SU-DHL-6 (cell line): ENCODE measurements around the gene NCKAP5.

Experiments
- H2AFZ ChIP-seq: fragments of 200-600 bp; sonication (generic); 2 replicates; pipeline ENCODE4 v1.6.1; 2014; ENCODE audit warnings: low read depth, mild to moderate bottlenecking, moderate library complexity, mixed read lengths, antibody characterized with exemption, low read length; ENCODE audit not compliant: severe bottlenecking
- H3F3A ChIP-seq: fragments of 200-600 bp; shearing (Covaris generic); 2 replicates; pipeline ENCODE4 v1.6.0; 2016; ENCODE audit warnings: antibody characterized with exemption, mild to moderate bottlenecking; ENCODE audit not compliant: insufficient read depth
- H3K27ac ChIP-seq: fragments of 200-600 bp; sonication (generic); 2 replicates; pipeline ENCODE4 v1.5.1; 2016; ENCODE audit warnings: low read depth, mild to moderate bottlenecking, low read length, moderate library complexity, mixed read lengths
- H3K27me3 ChIP-seq: fragments of 200-600 bp; sonication (generic), shearing (Covaris generic); 2 replicates; pipeline ENCODE4 v1.6.0; 2014; ENCODE audit warnings: mild to moderate bottlenecking, low read length
- H3K36me3 ChIP-seq: fragments of 200-600 bp; sonication (generic); 2 replicates; pipeline ENCODE4 v1.6.1; 2014; ENCODE audit warnings: mild to moderate bottlenecking, low read length, mixed read lengths
- H3K4me2 ChIP-seq: fragments of 300-600, 200-600 bp; shearing (Covaris generic), sonication (generic); 2 replicates; pipeline ENCODE4 v1.6.0; 2014; ENCODE audit warnings: low read length, low read depth, mild to moderate bottlenecking; ENCODE audit not compliant: poor library complexity, severe bottlenecking
- H3K4me3 ChIP-seq: fragments of 200-600 bp; sonication (generic); 2 replicates; pipeline ENCODE4 v1.5.1; 2014; ENCODE audit warnings: antibody characterized with exemption, low read length, mild to moderate bottlenecking, mixed read lengths; ENCODE audit not compliant: insufficient read depth, poor library complexity, severe bottlenecking
- H3K79me2 ChIP-seq: fragments of 200-600 bp; sonication (generic); 2 replicates; pipeline ENCODE4 v1.6.1; 2014; ENCODE audit warnings: mild to moderate bottlenecking, low read length, moderate library complexity; ENCODE audit not compliant: insufficient read depth
- H3K9ac ChIP-seq: fragments of 200-600 bp; sonication (generic); 2 replicates; pipeline ENCODE4 v1.7.0; 2014; ENCODE audit warnings: mild to moderate bottlenecking, low read length
- H3K9me2 ChIP-seq: fragments of 200-600 bp; sonication (generic); replicated peaks from 2 replicates; pipeline ENCODE4 v1.6.1; 2014; ENCODE audit warnings: low read length; ENCODE audit not compliant: insufficient read depth
- H3K9me3 ChIP-seq: fragments of 200-600 bp; sonication (generic); 2 replicates; pipeline ENCODE4 v1.6.1; 2014; ENCODE audit warnings: low read length, mixed read lengths; ENCODE audit not compliant: insufficient read depth
- H4K20me1 ChIP-seq: fragments of 200-600 bp; sonication (generic); 2 replicates; pipeline ENCODE4 v1.6.1; 2014; ENCODE audit warnings: low read depth, mild to moderate bottlenecking, antibody characterized with exemption, low read length, moderate library complexity, mixed read lengths
- CTCF ChIP-seq: fragments of 200-600 bp; sonication (generic); IDR thresholded peaks from one replicate; pipeline ENCODE4 v1.5.1; 2017; ENCODE audit warnings: antibody characterized with exemption, mild to moderate bottlenecking, low read length, moderate library complexity; ENCODE audit not compliant: insufficient read depth, poor library complexity, severe bottlenecking
- EZH2phosphoT487 ChIP-seq: fragments of 200-600 bp; sonication (generic), shearing (Covaris generic); conservative IDR thresholded peaks from 2 replicates; pipeline ENCODE4 v1.6.1; 2018; ENCODE audit warnings: mild to moderate bottlenecking, antibody characterized with exemption, low read length, moderate library complexity, mixed read lengths

The NCKAP5 gene

GRCh38 chr2:133541797-133542196 is 26.5 kb downstream of the NCKAP5 start:
- Histone ChIP-seq H3K9ac (no peak overlapping the region), H3K36me3 (no peaks in the 10 kb centered on the region), H4K20me1 (no peaks in the 10 kb centered on the region), H3K9me2 (no peaks in the 10 kb centered on the region), H2AFZ (no peak overlapping the region), H3K27ac (no peak overlapping the region), H3K9me3 (no peaks in the 10 kb centered on the region), H3K4me3 (no peak overlapping the region), H3K27me3 (no peaks in the 10 kb centered on the region), H3K79me2 (no peaks in the 10 kb centered on the region), H3K4me2 (no peak overlapping the region), H3F3A (no peaks in the 10 kb centered on the region)
- TF ChIP-seq CTCF (no peak), EZH2phosphoT487 (no peak)

DNA sequence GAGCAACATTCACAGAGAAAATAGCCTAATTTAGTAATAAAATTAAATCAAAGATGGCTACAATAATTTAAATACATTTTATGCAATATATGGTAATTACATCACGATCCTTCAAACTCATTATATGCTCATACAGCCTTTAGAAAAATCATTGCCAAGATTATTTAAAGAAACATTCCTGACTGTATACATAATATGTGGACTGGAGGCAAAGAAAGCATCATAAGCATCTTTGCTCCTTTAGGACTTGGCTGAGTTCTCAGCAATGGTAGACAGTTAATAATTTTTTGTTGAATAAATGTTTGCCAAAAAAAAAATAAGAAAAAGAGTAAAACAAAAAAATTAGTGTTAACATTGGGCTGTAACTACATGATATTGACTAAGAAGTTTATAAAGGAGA is 26.9 kb downstream of the NCKAP5 start:
- H2AFZ ChIP-seq = no peak overlapping the region
- TF ChIP-seq CTCF = no peak
- no peak for TF ChIP-seq EZH2phosphoT487
- no peaks in the 10 kb centered on the region for H3F3A ChIP-seq
- H4K20me1 ChIP-seq = no peaks in the 10 kb centered on the region
- no peaks in the 10 kb centered on the region for H3K36me3 ChIP-seq
- H3K27ac ChIP-seq = no peak overlapping the region
- H3K9me3 ChIP-seq = no peaks in the 10 kb centered on the region
- no peaks in the 10 kb centered on the region for H3K27me3 ChIP-seq
- H3K9ac ChIP-seq = no peak overlapping the region
- no peak overlapping the region for H3K4me2 ChIP-seq
- no peak overlapping the region for H3K4me3 ChIP-seq
- H3K79me2 ChIP-seq = no peaks in the 10 kb centered on the region
- no peaks in the 10 kb centered on the region for H3K9me2 ChIP-seq

DNA sequence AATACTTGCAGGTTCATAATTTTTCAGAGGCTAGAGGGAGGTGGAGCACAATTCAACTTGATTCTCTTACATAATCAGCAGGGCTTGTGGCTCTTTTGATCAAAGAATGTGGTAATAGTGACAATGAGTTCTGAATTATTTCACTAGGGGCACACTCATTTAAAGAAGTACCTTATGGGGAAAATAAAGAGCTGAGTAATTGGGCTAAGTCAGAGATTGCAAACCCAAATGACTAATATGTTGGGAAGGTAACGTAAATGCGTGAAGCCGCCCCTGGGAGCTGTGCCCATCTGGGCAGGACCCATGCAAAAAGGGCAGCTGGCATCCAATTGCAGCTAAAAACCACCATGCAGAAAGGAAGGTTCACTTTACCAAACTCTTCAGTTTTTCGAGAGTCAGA is 35.3 kb downstream of the NCKAP5 start:
- Histone ChIP-seq H3K9ac (no peak overlapping the region), H4K20me1 (no peaks in the 10 kb centered on the region), H3K4me3 (no peak overlapping the region), H3K27ac (no peak overlapping the region), H2AFZ (no peak overlapping the region), H3K27me3 (no peaks in the 10 kb centered on the region), H3F3A (no peaks in the 10 kb centered on the region), H3K9me3 (no peaks in the 10 kb centered on the region), H3K4me2 (no peak overlapping the region), H3K79me2 (no peaks in the 10 kb centered on the region), H3K36me3 (no peaks in the 10 kb centered on the region), H3K9me2 (no peaks in the 10 kb centered on the region)
- TF ChIP-seq EZH2phosphoT487 (no peak), CTCF (no peak)

DNA sequence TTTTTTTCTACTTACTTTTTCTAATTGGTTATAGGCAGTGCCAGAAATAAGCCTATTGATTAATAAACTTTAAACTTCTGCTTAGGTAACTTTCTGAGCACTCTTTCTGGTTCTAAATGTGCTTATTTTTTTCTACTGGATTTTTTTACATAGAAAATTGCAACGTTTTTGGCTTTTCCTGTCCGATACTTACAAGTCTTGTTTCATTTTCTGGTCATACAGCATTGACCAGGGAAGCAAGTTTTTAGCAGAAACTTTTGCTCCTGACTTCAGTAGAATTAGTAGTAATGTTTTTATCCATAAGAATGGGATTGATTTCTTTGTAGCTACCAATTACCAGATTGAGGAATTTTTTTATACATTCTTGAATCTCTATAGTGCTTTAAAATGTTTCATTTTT is 36.9 kb downstream of the NCKAP5 start:
- TF ChIP-seq CTCF (no peak), EZH2phosphoT487 (no peak)
- H3K4me2 ChIP-seq = no peak overlapping the region
- H2AFZ ChIP-seq = no peak overlapping the region
- no peak overlapping the region for H3K9ac ChIP-seq
- no peak overlapping the region for H3K4me3 ChIP-seq
- H3K36me3 ChIP-seq = no peaks in the 10 kb centered on the region
- no peak overlapping the region for H3K27ac ChIP-seq
- H3F3A ChIP-seq = no peaks in the 10 kb centered on the region
- no peaks in the 10 kb centered on the region for H3K79me2 ChIP-seq
- no peaks in the 10 kb centered on the region for H3K9me3 ChIP-seq
- H4K20me1 ChIP-seq = no peaks in the 10 kb centered on the region
- no peaks in the 10 kb centered on the region for H3K27me3 ChIP-seq
- no peaks in the 10 kb centered on the region for H3K9me2 ChIP-seq
